Right renal cortex interstitium (tissue), 3 donors: ENCODE data around the gene EAF1. TPM values are rescaled to one million over a fixed set of nuclear protein-coding genes. Genes with fewer than 3 reads are reported as not detected.
"Not testable (repeated sequence)": the region's sequence is repeated elsewhere in the genome, so short reads cannot be mapped to it uniquely, and the experiment has no call there.

Experiments
- DNase-seq, 3 donors: peaks; one replicate each; pipeline ENCODE4 v3.0.0-alpha.2; 2013; ENCODE audit warnings: low read depth in 3 of 3, low spot score in 2 of 3
- polyA plus RNA-seq, 3 donors: library from polyadenylated mRNA; unstranded; fragments of 120-200 nt; gene quantifications; one replicate each; pipeline ENCODE4 v1.2.1, GENCODE V29; 2013; ENCODE audit not compliant: insufficient read length in 3 of 3

EAF1 gene
- polyA plus RNA-seq, 3 donors, result 16.5 to 19.5 (median 18.5) TPM

DNA sequence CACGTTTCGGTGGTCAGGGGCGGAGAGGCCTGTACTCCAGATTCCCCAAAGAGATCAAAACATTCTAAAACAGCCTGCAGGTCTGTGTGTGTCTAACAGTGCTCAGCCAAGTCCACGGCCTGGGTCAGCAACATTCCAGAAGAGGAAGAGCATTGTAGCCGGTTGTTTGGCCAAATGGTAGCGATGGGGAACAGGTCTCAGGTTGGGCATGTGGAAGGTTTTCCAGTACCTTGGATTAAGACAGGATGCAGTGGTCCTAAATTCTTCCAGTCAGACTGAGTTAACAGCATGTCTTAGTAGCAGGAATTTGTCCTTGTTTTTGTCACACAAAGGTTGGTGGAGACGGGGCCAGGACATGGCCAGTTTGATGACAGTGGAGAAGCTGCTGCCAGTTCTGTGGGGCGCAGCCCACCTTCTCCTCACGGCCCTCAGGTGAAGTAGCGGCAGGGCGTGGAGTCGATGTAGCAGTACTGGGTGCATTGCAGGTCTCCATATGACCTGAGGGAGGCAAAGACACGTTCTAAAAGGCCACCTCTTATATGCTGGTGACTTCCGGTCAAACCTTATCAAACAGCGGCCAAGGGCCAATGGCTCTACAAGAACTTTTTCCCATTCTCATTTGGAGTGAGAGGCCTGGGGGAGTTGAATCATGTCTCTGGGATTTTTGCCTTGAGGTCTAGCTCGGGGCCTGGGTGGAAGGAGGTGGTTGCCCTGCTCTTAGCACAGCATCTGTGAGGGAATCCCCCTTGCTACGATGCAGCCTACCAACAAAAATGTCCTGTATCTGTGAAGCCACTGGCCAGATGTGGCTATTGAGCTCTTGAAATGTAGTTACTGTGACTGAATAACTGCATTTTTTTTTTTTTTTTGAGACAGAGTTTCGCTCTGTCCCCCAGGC, 24.1 kb downstream of the EAF1 start:
- DNase-seq, result no peak

DNA sequence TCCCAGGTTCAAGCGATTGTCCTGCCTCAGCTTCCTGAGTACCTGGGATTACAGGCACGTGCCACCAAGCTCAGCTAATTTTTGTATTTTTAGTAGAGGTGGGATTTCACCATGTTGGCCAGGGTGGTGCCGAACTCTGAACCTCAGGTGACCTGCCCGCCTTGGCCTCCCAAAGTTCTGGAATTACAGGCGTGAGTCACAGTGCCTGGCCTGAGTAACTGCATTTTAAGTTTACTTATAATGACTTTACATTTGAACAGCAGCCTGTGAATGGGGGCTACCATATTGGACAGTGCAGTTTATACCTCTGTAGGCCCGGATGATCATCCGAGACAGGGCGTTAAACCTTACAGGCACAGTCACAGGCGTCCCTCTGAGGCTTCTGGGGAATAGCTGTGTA, 24.8 kb downstream of the EAF1 start:
- DNase-seq, result no peak

DNA sequence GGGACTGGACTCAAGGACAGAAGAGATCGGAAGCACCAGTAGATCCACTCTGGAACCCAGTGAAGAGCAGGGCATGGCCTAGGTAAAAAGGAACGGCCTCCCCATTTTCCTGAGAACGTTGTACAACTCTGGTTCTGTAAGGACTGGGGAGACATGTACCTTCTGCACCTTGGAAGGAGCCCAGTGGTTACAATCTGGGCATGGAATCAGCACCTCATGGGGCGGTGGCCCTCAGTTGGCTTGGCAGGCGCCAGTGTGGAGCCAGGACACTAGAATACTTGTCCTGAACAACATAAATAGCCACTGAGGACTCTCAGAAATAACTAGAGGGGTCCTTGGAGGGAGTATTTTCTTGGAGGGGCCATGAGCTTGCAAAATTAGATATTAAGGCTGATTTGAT, 25.6 kb downstream of the EAF1 start:
- DNase-seq, result no peak

DNA sequence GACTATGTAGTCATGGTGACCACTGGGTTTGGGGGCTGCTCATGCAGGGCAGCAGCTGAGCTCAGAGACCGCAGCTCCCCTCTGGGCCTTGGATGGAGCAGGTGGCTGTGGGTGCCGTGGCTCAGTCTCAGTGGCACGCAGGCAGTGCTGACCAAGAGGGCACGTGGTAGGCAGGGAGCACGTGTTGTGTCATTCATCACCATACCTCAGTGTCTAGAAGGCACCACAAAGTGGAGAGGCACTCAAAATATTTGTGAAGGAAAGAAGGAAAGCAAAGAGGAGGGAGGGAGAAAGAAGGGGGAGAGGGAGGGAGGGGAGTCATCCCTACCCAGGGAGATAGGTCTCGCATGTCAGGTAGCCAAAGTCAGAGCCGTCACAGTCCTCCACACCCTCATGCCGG, 26.1 kb downstream of the EAF1 start:
- no peak for DNase-seq

DNA sequence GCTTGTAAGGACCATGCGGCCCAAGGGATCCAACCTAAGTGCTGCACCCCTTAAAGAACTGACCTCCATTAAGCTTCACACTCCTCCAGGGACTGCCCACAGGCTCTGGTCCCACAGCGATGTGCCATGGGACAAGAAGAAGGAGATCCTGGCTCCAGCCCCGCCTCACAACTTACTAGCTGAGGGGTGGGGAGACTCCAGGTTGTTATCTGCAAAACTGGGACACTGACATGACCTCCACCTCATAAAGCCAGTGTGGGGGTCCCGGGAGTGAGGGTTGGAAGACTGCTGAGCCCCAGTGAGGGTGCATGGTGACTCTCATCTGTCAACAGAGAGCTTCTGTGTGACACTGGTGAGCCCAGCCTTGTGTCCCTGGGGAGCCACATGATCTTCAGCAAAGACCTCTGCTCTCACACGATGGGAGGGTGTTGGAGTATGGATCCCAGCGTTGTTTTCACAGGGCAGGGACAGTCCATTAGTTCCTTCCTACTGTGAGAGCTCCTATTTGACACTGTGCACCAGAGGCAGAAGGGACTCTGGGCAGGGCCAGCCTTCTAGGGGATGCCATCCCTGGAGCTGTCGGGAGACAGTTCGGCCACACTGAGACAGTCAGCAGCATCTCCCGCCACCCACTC, 26.7 kb downstream of the EAF1 start:
- DNase-seq, result no peak

DNA sequence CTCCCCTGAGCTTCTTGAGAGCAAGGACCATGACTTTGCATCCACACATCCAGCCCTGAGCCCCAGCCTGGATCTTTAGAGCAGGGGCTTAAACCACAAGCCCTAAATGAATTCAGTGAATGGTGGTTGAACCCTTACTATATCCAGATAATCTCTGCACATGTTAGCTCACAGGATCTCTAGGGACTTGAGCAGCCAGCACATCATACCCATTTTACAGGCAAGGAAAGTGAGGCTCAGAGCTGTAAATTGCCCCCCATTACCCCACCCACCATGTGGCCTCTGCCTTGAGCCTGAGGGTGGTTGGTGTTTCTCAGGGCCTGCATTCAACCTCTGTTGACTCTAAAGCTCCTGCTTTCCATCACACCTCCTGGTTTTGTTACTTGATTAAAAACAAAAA, 27.6 kb downstream of the EAF1 start:
- DNase-seq, result no peak

DNA sequence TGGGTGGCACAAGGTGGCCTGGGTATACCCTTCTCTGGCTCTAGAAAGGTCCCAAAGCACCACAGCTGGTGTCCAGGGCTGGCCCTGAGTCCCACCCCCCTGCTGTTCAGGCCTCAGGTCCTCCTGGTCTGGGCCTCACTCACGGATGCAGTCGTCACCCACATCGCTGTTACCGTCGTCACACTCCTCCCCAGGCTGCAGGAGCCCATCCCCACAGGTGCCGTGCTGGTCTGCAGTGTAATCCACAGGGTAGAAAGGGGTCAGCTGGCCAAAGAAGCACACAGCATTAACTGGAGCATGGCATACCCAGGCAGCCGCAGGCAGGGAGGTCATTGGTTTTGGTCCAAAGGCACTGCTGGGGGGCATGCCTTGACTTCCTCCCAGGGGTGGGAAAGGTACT, 28.4 kb downstream of the EAF1 start:
- DNase-seq, result no peak

DNA sequence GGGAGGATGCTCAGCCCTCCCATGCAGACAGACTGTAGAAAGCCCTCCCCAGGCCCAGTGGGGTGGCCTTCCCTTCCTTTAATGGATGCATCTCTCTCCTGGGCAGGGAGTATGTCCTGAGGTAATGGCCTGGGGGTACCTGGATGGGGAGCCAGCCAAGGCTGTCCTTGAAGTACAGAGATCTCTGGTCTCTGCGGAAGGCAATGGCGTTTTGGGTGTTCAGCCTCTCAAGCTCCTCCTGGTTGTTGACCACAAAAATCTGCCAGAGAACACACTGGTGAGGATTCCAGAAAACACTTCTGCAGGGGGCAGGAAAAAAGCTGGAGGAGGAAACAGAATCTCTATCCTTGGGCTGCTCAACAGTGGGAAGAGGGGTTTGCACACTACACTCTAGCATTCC, 28.9 kb downstream of the EAF1 start:
- no peak for DNase-seq

DNA sequence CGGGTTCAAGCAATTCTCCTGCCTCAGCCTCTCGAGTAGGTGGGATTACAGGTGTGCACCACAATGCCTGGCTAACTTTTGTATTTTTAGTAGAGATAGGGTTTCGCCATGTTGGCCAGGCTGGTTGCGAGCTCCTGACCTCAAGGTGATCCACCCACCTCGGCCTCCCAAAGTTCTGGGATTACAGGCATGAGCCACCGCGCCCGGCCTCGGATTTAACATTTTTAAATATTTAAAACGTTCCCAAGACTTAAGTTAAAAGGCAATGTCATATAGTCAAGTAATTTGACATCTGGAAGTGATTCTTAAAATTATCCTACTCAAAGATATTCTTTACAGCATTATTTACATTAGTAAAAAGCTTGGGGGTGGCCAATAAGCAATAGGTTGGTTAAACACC, 29.5 kb downstream of the EAF1 start:
- not testable (repeated sequence) for DNase-seq

DNA sequence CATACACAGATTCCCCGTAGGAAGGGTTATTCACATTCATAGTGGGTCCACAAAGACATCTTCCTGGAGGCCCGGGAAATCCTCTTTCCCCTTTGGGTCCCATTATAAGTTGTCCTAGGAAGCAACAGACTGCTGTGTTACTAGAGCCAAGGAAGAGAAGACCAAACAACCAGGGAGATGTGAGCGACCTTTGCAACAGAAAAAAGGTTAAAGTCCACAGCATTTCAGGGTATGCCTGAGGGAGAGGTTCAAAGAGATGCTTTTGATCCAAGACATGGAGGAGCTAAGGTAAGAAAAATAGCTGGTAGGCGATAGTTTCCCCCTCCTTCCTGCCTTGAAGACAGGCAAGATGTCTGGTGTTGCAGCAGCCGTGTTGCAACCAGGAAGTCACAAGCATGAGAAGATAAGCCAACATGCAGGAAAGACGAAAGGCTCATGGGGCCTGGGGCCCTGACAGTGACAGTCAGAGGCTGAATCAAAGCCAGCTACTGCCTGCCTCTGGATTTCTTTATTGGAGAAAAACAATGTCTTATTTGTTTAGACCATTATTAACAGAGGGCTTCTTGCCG, 30.9 kb downstream of the EAF1 start:
- DNase-seq, result no peak

DNA sequence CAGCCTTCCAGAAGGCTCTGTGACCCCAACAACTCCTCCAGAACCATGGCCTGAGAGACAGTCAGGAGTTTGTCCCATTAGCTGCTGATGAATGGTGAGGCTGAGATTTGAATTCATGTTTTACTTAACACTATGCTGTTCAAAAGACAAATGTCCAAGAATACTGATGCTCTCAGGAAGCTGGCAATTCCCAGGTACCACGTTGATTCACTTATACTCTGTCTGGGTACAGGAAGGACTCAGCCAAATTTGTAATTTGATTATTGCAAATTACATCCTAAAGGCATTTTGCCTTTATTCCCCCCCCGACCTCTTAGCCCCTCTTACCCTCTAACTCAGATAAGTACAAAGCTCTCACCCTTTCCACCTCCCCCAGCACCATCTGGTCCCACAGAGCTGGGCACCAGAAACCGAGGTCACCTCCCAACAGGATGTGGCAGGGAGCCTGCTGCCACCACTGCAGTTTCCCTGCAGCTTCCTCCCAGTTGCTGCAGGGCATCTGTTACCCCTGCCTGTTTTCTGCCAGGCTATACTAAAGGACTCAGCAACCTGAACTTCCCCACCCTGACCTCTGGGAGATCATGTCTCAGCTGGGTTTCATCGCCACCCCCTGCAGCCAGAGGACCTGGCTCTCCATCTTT, 33.6 kb downstream of the EAF1 start:
- DNase-seq, result no peak

DNA sequence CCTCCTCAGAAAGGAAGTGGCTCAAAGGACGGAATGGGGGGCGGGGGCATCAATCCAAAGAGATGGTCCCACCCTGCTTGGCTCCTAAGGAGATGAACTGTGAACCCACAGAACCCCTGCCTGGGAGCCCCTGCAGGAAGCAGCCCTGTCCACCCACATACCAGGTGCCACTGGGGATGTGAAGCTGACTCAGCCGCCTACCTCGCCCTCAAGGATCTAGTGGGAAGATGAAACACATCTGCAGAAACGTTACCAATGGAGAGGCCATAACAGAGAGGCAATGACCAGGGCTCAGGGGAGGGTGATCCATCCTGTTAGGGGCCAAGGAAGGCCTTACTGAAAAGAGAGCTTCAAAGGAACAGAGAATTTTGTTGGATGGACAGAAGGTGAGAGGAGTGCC, 35.1 kb downstream of the EAF1 start:
- DNase-seq, result no peak

DNA sequence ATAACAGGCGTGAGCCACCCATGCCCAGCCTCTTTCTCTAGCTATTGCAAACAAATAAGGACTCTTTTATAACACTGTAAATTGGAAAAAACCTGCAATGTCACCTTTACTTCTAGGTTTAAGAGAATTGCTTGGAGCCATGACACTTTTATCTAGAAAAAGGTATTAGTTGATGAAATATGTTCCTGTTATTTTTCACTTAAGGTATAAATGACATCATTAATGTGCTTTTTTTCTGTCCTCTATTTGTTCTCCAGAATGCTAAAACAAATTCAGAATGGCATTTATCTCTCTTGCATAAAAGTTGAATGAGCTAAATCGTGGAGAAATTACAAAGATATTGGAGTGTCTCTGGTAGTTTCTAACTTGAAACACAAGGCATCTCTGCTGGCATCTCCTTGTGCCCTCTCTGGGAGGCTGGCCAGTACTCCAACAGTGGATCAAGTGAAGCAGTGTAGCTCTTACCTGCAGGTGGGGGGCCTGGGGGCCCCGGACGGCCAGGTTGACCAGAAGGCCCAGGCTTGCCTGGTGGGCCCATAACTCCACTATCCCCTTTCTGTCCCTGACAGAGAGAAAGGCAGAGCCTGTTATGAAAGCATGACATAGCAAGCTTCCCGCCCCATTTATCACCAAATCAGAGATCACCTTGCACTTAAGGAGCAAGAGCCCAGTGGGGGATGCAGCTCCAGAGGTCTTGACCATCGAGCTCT, 38.6 kb downstream of the EAF1 start:
- DNase-seq, result no peak

DNA sequence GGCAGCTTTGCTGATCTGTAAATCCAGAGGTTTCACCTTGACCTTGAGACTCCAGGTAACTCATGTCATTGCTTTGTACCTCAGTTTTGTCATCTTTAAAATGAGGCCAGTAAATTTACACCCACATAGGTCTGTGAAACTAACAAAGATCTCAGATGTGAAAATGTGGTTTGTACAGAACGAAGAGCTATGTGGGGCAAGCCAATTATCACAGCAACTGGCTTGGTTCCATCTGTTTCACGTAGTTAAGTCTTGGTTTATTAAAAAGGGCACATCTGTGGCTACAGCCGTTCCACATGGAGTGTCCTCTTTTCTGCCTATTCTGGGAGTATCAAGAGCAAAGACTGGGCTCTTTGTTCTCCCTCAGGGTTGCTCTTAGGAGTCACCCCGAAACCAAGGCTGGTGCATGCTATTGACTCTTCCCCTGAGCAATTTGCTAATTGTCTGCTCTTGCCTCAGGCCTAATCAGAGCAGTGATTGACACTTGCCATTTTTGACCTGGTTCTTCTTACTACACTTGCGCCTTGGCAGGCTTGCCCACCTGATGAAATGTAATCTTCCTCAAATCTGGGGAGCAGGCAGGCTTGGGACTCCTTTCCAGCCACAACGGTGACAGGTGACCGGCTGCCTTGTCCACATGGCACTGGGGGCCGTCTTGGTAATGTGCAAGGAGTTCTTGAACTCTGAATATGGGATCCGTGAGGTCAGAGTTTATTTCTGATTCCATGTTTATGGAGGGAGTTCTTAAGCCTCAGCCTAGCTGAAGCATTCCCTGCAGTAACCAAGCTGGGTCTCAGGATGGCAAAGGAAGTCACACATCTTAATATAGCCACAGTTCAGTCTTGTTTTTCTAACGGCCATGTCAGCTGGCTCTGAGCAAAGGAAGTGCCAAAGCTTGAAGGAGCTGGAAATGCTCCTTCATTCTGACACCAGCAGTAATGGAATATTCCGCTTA, 40.1 kb downstream of the EAF1 start:
- no peak for DNase-seq

DNA sequence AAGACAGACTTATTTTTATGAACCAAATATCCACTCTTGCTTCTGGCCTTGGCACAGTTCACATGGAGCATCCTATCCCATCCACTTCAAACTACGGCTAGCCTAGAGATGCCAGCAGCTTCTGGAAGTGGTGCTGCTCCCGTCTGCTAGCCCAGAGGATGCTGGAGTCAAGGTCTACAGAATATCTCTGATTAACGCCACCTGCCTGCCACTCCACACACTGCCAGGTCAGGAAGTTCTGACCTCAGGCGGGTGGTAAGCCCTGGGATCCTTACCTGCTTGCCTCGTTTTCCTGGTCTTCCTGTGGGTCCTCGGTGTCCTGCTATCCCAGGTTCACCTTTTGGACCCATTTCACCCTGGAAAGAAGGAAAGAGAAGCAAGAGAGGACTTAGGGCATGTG, 42.9 kb downstream of the EAF1 start:
- no peak for DNase-seq

DNA sequence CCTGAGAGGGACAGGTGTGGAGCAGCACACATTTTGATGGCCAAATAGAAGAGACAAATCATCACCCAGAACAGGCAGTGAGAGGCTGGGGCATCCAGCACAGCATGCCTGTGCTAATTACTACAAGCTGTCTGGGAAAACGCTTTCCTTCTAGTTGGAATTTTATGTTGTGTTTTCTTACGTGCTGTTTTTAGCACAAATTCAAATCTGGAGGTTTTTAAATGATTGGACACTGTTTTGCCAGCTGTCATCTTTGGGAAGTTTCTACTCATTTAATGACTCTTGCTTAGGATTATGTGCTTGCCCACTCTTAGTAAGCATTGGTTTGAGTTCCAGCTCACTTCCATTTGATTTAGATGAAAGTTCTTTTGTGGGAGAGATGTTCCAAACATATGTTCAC, 43.5 kb downstream of the EAF1 start:
- DNase-seq, result no peak

DNA sequence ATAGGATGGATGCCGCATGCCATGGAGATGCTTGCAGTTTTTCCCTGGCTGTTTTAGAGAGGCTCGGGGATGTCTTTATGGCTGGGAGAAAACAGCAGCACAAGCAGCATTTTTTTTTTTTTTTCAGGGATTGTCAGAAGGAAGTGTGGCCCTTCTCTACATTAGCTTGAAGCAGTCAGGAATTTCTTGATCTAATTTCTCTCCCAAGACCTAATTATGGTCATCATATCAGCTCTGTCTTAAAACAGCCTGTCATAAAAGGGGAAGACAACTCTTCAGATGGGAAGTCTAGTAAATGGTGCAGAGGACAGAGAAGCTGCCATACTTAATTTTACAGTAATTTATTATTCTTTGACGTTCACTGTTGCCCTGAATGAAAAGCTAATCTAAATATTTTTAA, 44.5 kb downstream of the EAF1 start:
- DNase-seq, result no peak

DNA sequence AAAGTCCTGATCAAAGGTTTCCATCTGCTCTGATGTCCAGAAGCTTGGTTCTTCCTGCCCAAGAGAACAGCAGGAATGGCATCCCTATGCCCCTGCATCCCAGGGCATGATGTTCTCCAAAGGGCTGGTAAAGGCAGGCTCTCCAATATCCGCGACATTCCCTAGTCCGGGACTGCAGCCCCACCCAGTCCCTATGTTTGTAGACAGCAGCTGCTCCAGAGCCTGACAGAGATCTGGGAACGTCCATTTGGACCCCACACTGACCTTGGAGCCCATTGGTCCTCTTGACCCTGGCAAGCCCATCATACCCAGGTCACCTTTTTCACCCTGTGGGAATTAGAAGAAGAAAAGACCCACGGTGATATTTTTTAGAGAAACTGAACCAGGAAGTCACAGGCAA, 47.8 kb downstream of the EAF1 start:
- DNase-seq, result no peak

DNA sequence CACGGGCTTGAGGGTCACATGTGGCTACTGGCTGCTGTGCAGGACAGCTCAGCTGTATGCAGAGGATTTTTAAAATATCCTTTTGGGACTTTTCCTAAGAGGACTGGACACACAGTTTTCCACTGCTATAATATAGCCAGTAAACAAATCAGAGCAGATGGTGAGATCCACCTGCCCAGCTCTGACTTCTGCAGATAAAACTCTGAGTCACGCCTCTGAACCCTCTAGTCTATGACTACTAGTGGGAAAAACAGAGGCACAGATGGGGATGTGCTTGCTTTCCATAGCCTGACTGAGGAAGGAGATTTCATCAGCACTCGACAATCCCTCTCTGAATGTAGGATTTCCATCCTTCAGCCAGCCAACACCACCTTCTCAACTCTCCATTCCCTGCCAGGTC, 49.0 kb downstream of the EAF1 start:
- no peak for DNase-seq
